WERI-Rb-1 (cell line): ENCODE data around the gene NR2E3.

ENCODE experiments used
- DNase-seq: peaks from one replicate; pipeline ENCODE4 v3.0.0-alpha.2; 2020
- H3K27ac ChIP-seq: fragments of 250-450 bp; sonication (Bioruptor Pico); 2 replicates; pipeline ENCODE4 v1.5.1; 2020; ENCODE audit warnings: mild to moderate bottlenecking, moderate library complexity
- H3K27me3 ChIP-seq: fragments of 250-450 bp; sonication (Bioruptor Pico); 2 replicates; pipeline ENCODE4 v1.5.1; 2021; ENCODE audit warnings: mild to moderate bottlenecking, low read depth, moderate library complexity; ENCODE audit not compliant: insufficient read depth, severe bottlenecking
- H3K36me3 ChIP-seq: fragments of 250-450 bp; sonication (Bioruptor Pico); 2 replicates; pipeline ENCODE4 v1.5.1; 2020; ENCODE audit warnings: mild to moderate bottlenecking, moderate library complexity
- H3K4me3 ChIP-seq: 2 replicates; pipeline ENCODE4 v1.5.1; 2011; ENCODE audit warnings: low read depth, mild to moderate bottlenecking, control low read depth, low read length
- H3K9me3 ChIP-seq: fragments of 250-450 bp; sonication (Bioruptor Pico); 2 replicates; pipeline ENCODE4 v1.5.1; 2021; ENCODE audit warnings: mild to moderate bottlenecking, moderate library complexity; ENCODE audit not compliant: severe bottlenecking
- CTCF ChIP-seq: IDR thresholded peaks from 2 replicates; pipeline ENCODE4 v1.5.1; 2011; ENCODE audit warnings: low read depth, mild to moderate bottlenecking, control low read depth, inconsistent platforms, low read length

The NR2E3 gene

GRCh38 chr15:71812966-71813722, 2.8 kb downstream of the NR2E3 start:
- H3K27me3 ChIP-seq = peaks cover 8% of the 10 kb centered on the region
- no peaks in the 10 kb centered on the region for H3K36me3 ChIP-seq
- TF ChIP-seq CTCF = no peak
- no peak overlapping the region for H3K4me3 ChIP-seq
- DNase-seq = no peak
- no peaks in the 10 kb centered on the region for H3K9me3 ChIP-seq
- no peak overlapping the region for H3K27ac ChIP-seq

GRCh38 chr15:71813723-71814470, 3.5 kb downstream of the NR2E3 start:
- Histone ChIP-seq H3K36me3 (no peaks in the 10 kb centered on the region), H3K27ac (no peak overlapping the region), H3K27me3 (peaks cover under 1% of the 10 kb centered on the region), H3K4me3 (no peak overlapping the region), H3K9me3 (no peaks in the 10 kb centered on the region)
- no peak for DNase-seq
- no peak for TF ChIP-seq CTCF

GRCh38 chr15:71815301-71815700, 4.9 kb downstream of the NR2E3 start:
- Histone ChIP-seq H3K36me3 (no peaks in the 10 kb centered on the region), H3K27ac (no peak overlapping the region), H3K27me3 (no peaks in the 10 kb centered on the region), H3K4me3 (no peak overlapping the region), H3K9me3 (no peaks in the 10 kb centered on the region)
- DNase-seq = no peak
- TF ChIP-seq CTCF = no peak

- no peak overlapping the region for H3K27ac ChIP-seq
- no peaks in the 10 kb centered on the region for H3K36me3 ChIP-seq
- H3K27me3 ChIP-seq = no peaks in the 10 kb centered on the region
- H3K9me3 ChIP-seq = peaks cover 14% of the 10 kb centered on the region
- DNase-seq = no peak
- H3K4me3 ChIP-seq = no peak overlapping the region
- TF ChIP-seq CTCF = no peak
These were observed 7.0 kb downstream of the NR2E3 start for GRCh38 chr15:71817351-71817750.

GRCh38 chr15:71820127-71820526, 9.8 kb downstream of the NR2E3 start:
- Histone ChIP-seq H3K4me3 (no peak overlapping the region), H3K36me3 (no peaks in the 10 kb centered on the region)

More at GRCh38 chr15:71820127-71820526, 9.8 kb downstream of the NR2E3 start:
- Histone ChIP-seq H3K9me3 (peaks cover 18% of the 10 kb centered on the region), H3K27me3 (no peaks in the 10 kb centered on the region), H3K27ac (no peak overlapping the region)
- DNase-seq = no peak
- no peak for TF ChIP-seq CTCF
